Natural killer cell (primary cell): ENCODE data around the gene MMD2. TPM values are rescaled to one million over a fixed set of nuclear protein-coding genes. Genes with fewer than 3 reads are reported as not detected.

Source experiments
- ATAC-seq, 3 donors: fragments of 150-1000 bp in 2 of 3; fragments of 200-7000 bp in 1 of 3; cut with Tn5 transposase; 1 replicate in 1 of 3; 2 replicates in 2 of 3; pipeline ENCODE4 v1.10.0; 2021; ENCODE audit warnings: mild to moderate bottlenecking in 2 of 3, moderate library complexity in 2 of 3
- DNase-seq, 2 donors: peaks; one replicate each; pipeline versions ENCODE4 v3.0.0 to v3.0.0-alpha.2; 2013 to 2021; ENCODE audit warnings: mixed read lengths in 1 of 2
- H3K27ac ChIP-seq: one replicate; pipeline ENCODE4 v1.5.1; 2013; ENCODE audit warnings: mild to moderate bottlenecking, low read length
- H3K27me3 ChIP-seq: one replicate; pipeline ENCODE4 v1.6.1; 2013; ENCODE audit warnings: low read length; ENCODE audit not compliant: control insufficient read depth, insufficient read depth
- H3K36me3 ChIP-seq: one replicate; pipeline ENCODE4 v1.6.1; 2013; ENCODE audit warnings: low read length; ENCODE audit not compliant: control insufficient read depth, insufficient read depth
- H3K4me1 ChIP-seq: one replicate; pipeline ENCODE4 v1.6.1; 2013; ENCODE audit warnings: low read length; ENCODE audit not compliant: control insufficient read depth, insufficient read depth
- H3K4me3 ChIP-seq: one replicate; pipeline ENCODE4 v1.5.1; 2013; ENCODE audit warnings: low read length
- H3K9me3 ChIP-seq: one replicate; pipeline ENCODE4 v1.6.1; 2013; ENCODE audit warnings: low read length; ENCODE audit not compliant: control insufficient read depth, insufficient read depth
- H3K27ac Mint-ChIP-seq, 2 donors: one replicate each; pipeline ENCODE4 v1.8.0; 2022; ENCODE audit warnings: mild to moderate bottlenecking in 2 of 2, mixed read lengths in 2 of 2, moderate library complexity in 1 of 2
- H3K27me3 Mint-ChIP-seq, 2 donors: one replicate each; pipeline ENCODE4 v1.8.0; 2022; ENCODE audit warnings: low read depth in 2 of 2, mixed read lengths in 2 of 2
- H3K36me3 Mint-ChIP-seq: one replicate; pipeline ENCODE4 v1.8.0; 2022; ENCODE audit warnings: mixed read lengths
- H3K4me1 Mint-ChIP-seq, 2 donors: one replicate each; pipeline ENCODE4 v1.8.0; 2022; ENCODE audit warnings: mixed read lengths in 2 of 2
- H3K4me3 Mint-ChIP-seq: one replicate; pipeline ENCODE4 v1.8.0; 2022; ENCODE audit warnings: mild to moderate bottlenecking, moderate library complexity, mixed read lengths
- H3K9me3 Mint-ChIP-seq, 2 donors: one replicate each; pipeline ENCODE4 v1.8.0; 2022; ENCODE audit warnings: mixed read lengths in 2 of 2
- WGBS: methylation state at CpG from one replicate; pipeline ENCODE4 v1.1.7; 2013; ENCODE audit warnings: missing lambda C conversion rate; ENCODE audit not compliant: insufficient coverage; 5-methylcytosine and 5-hydroxymethylcytosine counted together
- intact Hi-C: fragments of 100-400 bp; cut with micrococcal nuclease; formaldehyde crosslinking; loops from one replicate; pipeline ENCODE4 v1.14.2; 2022
- total RNA-seq, 4 donors: library from RNA; stranded (reverse); fragments of 120-200 nt in 1 of 4; gene quantifications; one replicate each; pipeline versions ENCODE4 v1.2.3 to v1.2.4, GENCODE V29; 2013 to 2022
- TF ChIP-seq, protein P1 (sequence below): fragments of 200-600 bp; IDR thresholded peaks from one replicate; pipeline ENCODE4 v1.8.0; 2022; ENCODE audit warnings: antibody characterized with exemption

The MMD2 gene
- total RNA-seq, 3 donors from 2014 or later (not counting 1 experiment from before 2014, with no cell fraction given), result not detected

DNA sequence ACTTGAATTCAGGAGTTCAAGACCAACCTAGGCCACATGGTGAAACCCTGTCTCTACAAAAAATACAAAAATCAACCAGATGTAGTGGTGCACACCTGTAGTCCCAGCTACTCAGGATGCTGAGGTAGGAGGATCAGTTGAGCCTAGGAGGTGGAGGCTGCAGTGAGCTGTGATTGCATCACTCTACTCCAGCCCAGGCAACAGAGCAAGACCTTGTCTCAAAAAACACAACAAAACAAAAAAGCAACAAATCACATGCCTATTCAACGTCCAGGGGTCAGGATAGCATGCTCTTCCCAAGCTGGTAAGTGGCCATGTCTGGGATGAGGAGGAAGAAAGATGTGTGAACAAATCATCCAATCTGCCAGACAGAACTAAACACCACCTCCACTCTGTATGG lies 69.3 kb downstream of the MMD2 start:
- no CpG with 5 or more reads among the region's 1 CpG for WGBS
- H3K4me3 ChIP-seq, result no peak overlapping the region
- ATAC-seq (no peak), DNase-seq (no peak)
- H3K4me1 ChIP-seq, result no peaks in the 10 kb centered on the region
- no peaks in the 10 kb centered on the region for H3K36me3 Mint-ChIP-seq
- intact Hi-C loops, result no loop called here
- no peak overlapping the region for H3K27ac ChIP-seq
- H3K9me3 Mint-ChIP-seq, result no peaks in the 10 kb centered on the region
- TF ChIP-seq, protein P1, sequence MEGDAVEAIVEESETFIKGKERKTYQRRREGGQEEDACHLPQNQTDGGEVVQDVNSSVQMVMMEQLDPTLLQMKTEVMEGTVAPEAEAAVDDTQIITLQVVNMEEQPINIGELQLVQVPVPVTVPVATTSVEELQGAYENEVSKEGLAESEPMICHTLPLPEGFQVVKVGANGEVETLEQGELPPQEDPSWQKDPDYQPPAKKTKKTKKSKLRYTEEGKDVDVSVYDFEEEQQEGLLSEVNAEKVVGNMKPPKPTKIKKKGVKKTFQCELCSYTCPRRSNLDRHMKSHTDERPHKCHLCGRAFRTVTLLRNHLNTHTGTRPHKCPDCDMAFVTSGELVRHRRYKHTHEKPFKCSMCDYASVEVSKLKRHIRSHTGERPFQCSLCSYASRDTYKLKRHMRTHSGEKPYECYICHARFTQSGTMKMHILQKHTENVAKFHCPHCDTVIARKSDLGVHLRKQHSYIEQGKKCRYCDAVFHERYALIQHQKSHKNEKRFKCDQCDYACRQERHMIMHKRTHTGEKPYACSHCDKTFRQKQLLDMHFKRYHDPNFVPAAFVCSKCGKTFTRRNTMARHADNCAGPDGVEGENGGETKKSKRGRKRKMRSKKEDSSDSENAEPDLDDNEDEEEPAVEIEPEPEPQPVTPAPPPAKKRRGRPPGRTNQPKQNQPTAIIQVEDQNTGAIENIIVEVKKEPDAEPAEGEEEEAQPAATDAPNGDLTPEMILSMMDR, result no peak
- no peak overlapping the region for H3K27ac Mint-ChIP-seq
- H3K27me3 Mint-ChIP-seq, result peaks cover 6 to 10% of the 10 kb centered on the region in 2 donors
- H3K36me3 ChIP-seq, result no peaks in the 10 kb centered on the region
- no peaks in the 10 kb centered on the region for H3K27me3 ChIP-seq
- H3K4me3 Mint-ChIP-seq, result no peak overlapping the region
- H3K9me3 ChIP-seq, result no peaks in the 10 kb centered on the region
- no peaks in the 10 kb centered on the region for H3K4me1 Mint-ChIP-seq

DNA sequence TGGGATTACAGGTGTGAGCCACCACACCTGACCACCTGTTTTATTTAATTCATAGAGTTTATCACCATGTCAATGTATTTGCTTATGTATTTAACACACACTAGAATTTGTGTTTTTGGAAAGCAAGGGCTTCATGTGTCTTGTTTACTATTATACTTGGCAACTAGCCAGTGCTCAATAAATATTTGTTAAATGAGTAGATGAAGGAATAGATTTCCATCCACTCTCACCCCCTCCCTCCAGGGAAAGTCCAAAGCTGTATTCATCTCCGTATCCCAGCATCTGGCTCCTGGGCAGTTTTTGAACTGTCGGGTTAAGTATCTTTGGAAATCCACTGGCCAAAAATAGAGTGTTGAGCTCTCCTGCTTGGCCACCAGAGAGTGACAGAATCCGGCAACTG lies 70.8 kb downstream of the MMD2 start:
- Histone ChIP-seq H3K4me1 (peaks cover 6% of the 10 kb centered on the region), H3K27me3 (peaks cover 3% of the 10 kb centered on the region), H3K27ac (no peak overlapping the region), H3K9me3 (no peaks in the 10 kb centered on the region), H3K36me3 (no peaks in the 10 kb centered on the region), H3K4me3 (no peak overlapping the region)
- no peak overlapping the region for H3K4me3 Mint-ChIP-seq
- H3K27ac Mint-ChIP-seq, result no peak overlapping the region
- peaks cover 6 to 10% of the 10 kb centered on the region in 2 donors for H3K27me3 Mint-ChIP-seq
- H3K9me3 Mint-ChIP-seq, result no peaks in the 10 kb centered on the region
- H3K36me3 Mint-ChIP-seq, result no peaks in the 10 kb centered on the region
- peaks cover 0 to 5% of the 10 kb centered on the region in 2 donors for H3K4me1 Mint-ChIP-seq
- ATAC-seq, result no peak
- no peak for DNase-seq
- intact Hi-C loops, result no loop called here
- 88% methylated on average over 3 of the region's 3 CpGs for WGBS
- TF ChIP-seq, protein P1, result no peak

DNA sequence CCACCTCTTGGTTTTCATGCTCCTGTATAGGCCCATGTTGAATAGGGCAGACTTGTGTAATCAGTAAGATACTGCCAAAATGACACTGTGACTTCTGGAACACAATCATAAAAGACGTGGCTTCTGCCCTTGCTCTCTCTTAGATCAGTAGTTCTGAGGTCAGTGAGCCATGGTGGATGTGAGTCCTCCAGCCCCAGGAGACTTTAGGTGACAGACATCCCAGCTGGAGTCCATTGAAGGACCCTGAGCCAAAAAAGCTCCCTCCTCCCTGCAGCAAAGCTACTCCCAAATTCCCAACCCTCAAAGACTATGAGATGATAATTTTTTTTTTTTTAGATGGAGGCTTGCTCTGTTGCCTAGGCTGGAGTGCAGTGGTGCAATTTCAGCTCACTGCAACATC lies 72.3 kb downstream of the MMD2 start:
- WGBS, result 75% methylated on average over 1 of the region's 1 CpG
- H3K9me3 Mint-ChIP-seq, result no peaks in the 10 kb centered on the region
- TF ChIP-seq, protein P1, result no peak
- Histone ChIP-seq H3K9me3 (no peaks in the 10 kb centered on the region), H3K36me3 (no peaks in the 10 kb centered on the region), H3K4me3 (no peak overlapping the region), H3K4me1 (peaks cover 13% of the 10 kb centered on the region), H3K27ac (no peak overlapping the region), H3K27me3 (peaks cover 13% of the 10 kb centered on the region)
- H3K4me3 Mint-ChIP-seq, result no peak overlapping the region
- DNase-seq, result no peak
- intact Hi-C loops, result no loop called here
- H3K27ac Mint-ChIP-seq, result no peak overlapping the region
- peaks cover 9 to 14% of the 10 kb centered on the region in 2 donors for H3K4me1 Mint-ChIP-seq
- ATAC-seq, result no peak
- H3K27me3 Mint-ChIP-seq, result peaks cover 6 to 15% of the 10 kb centered on the region in 2 donors
- H3K36me3 Mint-ChIP-seq, result no peaks in the 10 kb centered on the region

DNA sequence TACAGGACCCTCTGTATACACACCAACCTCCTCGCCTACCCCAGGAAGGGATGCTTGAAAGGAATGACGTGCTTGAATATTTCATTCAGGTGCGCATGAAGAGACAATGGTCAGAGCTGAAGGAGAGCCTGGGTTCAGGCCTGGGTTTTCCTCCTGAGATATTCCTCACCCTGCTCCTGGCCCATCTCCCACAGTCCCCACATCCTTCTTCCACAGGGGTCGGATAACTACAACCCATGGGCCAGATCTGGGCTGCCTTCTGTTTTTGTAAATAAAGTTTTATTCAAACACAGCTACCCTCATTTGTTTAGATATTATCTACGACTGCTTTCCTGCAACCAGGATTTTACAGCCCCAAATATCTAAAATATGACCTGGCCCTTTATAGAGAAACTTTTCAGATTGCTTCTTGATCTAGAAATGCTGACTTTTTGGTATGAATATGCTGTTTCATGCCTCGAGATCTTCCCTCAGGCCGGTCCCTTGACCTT lies 73.6 kb downstream of the MMD2 start:
- no peak for DNase-seq
- H3K4me3 Mint-ChIP-seq, result no peak overlapping the region
- peaks cover 9 to 14% of the 10 kb centered on the region in 2 donors for H3K4me1 Mint-ChIP-seq
- Histone ChIP-seq H3K9me3 (no peaks in the 10 kb centered on the region), H3K4me3 (no peak overlapping the region), H3K27ac (no peak overlapping the region), H3K36me3 (no peaks in the 10 kb centered on the region), H3K4me1 (peaks cover 13% of the 10 kb centered on the region), H3K27me3 (peaks cover 15% of the 10 kb centered on the region)
- intact Hi-C loops, result no loop called here
- no peaks in the 10 kb centered on the region for H3K36me3 Mint-ChIP-seq
- H3K27ac Mint-ChIP-seq, result no peak overlapping the region
- H3K9me3 Mint-ChIP-seq, result no peaks in the 10 kb centered on the region
- TF ChIP-seq, protein P1, result no peak
- H3K27me3 Mint-ChIP-seq, result peaks cover 0 to 18% of the 10 kb centered on the region in 2 donors
- WGBS, result 100% methylated on average over 5 of the region's 7 CpGs
- ATAC-seq, result no peak
